C4-2B (cell line): Measurements from ENCODE around the gene IGF2BP1.

Experiments used
- ZFX ChIP-seq: fragments of 450-650 bp; IDR thresholded peaks from 2 replicates; pipeline ENCODE4 v1.6.1; 2017
- TF ChIP-seq, protein P1 (sequence below): fragments of 450-650 bp; conservative IDR thresholded peaks from 2 replicates; pipeline ENCODE4 v1.5.1; 2017; ENCODE audit warnings: mild to moderate bottlenecking

- TF ChIP-seq, protein P1, sequence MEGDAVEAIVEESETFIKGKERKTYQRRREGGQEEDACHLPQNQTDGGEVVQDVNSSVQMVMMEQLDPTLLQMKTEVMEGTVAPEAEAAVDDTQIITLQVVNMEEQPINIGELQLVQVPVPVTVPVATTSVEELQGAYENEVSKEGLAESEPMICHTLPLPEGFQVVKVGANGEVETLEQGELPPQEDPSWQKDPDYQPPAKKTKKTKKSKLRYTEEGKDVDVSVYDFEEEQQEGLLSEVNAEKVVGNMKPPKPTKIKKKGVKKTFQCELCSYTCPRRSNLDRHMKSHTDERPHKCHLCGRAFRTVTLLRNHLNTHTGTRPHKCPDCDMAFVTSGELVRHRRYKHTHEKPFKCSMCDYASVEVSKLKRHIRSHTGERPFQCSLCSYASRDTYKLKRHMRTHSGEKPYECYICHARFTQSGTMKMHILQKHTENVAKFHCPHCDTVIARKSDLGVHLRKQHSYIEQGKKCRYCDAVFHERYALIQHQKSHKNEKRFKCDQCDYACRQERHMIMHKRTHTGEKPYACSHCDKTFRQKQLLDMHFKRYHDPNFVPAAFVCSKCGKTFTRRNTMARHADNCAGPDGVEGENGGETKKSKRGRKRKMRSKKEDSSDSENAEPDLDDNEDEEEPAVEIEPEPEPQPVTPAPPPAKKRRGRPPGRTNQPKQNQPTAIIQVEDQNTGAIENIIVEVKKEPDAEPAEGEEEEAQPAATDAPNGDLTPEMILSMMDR = no peak
- TF ChIP-seq ZFX = no peak
These were observed 88.6 kb downstream of the IGF2BP1 start for GRCh38 chr17:49085565-49086315.
